HepG2 (cell line): ENCODE results near the gene NME7.

Source experiments
- CTCF ChIP-seq: sonication (generic); formaldehyde crosslinking; IDR thresholded peaks from 2 replicates; pipeline ENCODE4 v1.5.0; 2020; ENCODE audit warnings: mild to moderate bottlenecking, missing genetic modification reagents, moderate library complexity
- MED1 ChIP-seq: sonication (generic); formaldehyde crosslinking; IDR thresholded peaks from 2 replicates; pipeline ENCODE4 v1.4.0; 2020; ENCODE audit warnings: missing genetic modification reagents
- MXI1 ChIP-seq: IDR thresholded peaks from 3 replicates; pipeline ENCODE4 v1.6.1; 2012; ENCODE audit warnings: low read depth, low read length, inconsistent platforms, borderline replicate concordance
- SNRNP70 ChIP-seq: fragments of 200-400 bp; formaldehyde crosslinking; IDR thresholded peaks from 2 replicates; pipeline ENCODE4 v1.6.1; 2017; ENCODE audit warnings: mild to moderate bottlenecking, low read depth, low read length, moderate library complexity
- SRF ChIP-seq: IDR thresholded peaks from 2 replicates; pipeline ENCODE4 v1.6.1; 2011; ENCODE audit warnings: mild to moderate bottlenecking, low read depth, low read length, moderate library complexity
- YY1 ChIP-seq: IDR thresholded peaks from 2 replicates; pipeline ENCODE4 v1.6.1; 2011; ENCODE audit warnings: low read length, low read depth, moderate library complexity, mild to moderate bottlenecking; ENCODE audit not compliant: insufficient read depth, insufficient replicate concordance
- ZNF143 ChIP-seq: sonication (generic); formaldehyde crosslinking; IDR thresholded peaks from 2 replicates; pipeline ENCODE4 v1.4.0; 2020; ENCODE audit warnings: missing genetic modification reagents
- ZNF766 ChIP-seq: sonication (generic); formaldehyde crosslinking; IDR thresholded peaks from 2 replicates; pipeline ENCODE4 v1.5.0; 2020; ENCODE audit warnings: missing genetic modification reagents, borderline replicate concordance
- ZNF781 ChIP-seq: sonication (generic); formaldehyde crosslinking; IDR thresholded peaks from 2 replicates; pipeline ENCODE4 v1.5.1; 2020; ENCODE audit warnings: borderline replicate concordance, mild to moderate bottlenecking, missing genetic modification reagents; ENCODE audit errors: not compliant biosample characterization
- TF ChIP-seq, protein P1 (sequence below): conservative IDR thresholded peaks from 2 replicates; pipeline ENCODE4 v1.6.1; 2018; ENCODE audit warnings: missing genetic modification reagents
- TF ChIP-seq, protein P2 (sequence below): sonication (generic); formaldehyde crosslinking; IDR thresholded peaks from 2 replicates; pipeline ENCODE4 v1.8.1; 2022; ENCODE audit warnings: low read depth, mild to moderate bottlenecking, missing genetic modification reagents
- TF ChIP-seq, protein P3 (sequence below): sonication (generic); formaldehyde crosslinking; IDR thresholded peaks from 2 replicates; pipeline ENCODE4 v1.4.0; 2020; ENCODE audit warnings: mild to moderate bottlenecking, low read depth, missing genetic modification reagents
- TF ChIP-seq, protein P4 (sequence below): IDR thresholded peaks from 2 replicates; pipeline ENCODE4 v1.6.1; 2016

- TF ChIP-seq, protein P1, sequence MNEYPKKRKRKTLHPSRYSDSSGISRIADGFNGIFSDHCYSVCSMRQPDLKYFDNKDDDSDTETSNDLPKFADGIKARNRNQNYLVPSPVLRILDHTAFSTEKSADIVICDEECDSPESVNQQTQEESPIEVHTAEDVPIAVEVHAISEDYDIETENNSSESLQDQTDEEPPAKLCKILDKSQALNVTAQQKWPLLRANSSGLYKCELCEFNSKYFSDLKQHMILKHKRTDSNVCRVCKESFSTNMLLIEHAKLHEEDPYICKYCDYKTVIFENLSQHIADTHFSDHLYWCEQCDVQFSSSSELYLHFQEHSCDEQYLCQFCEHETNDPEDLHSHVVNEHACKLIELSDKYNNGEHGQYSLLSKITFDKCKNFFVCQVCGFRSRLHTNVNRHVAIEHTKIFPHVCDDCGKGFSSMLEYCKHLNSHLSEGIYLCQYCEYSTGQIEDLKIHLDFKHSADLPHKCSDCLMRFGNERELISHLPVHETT (CRISPR knock-in tag), result no peak
- TF ChIP-seq ZNF766 (CRISPR knock-in tag) (no peak), CTCF (CRISPR knock-in tag) (no peak), MXI1 (no peak), ZNF781 (CRISPR knock-in tag) (no peak), SNRNP70 (no peak), SRF (no peak), ZNF143 (CRISPR knock-in tag) (no peak), MED1 (no peak), YY1 (no peak)
- TF ChIP-seq, protein P2, sequence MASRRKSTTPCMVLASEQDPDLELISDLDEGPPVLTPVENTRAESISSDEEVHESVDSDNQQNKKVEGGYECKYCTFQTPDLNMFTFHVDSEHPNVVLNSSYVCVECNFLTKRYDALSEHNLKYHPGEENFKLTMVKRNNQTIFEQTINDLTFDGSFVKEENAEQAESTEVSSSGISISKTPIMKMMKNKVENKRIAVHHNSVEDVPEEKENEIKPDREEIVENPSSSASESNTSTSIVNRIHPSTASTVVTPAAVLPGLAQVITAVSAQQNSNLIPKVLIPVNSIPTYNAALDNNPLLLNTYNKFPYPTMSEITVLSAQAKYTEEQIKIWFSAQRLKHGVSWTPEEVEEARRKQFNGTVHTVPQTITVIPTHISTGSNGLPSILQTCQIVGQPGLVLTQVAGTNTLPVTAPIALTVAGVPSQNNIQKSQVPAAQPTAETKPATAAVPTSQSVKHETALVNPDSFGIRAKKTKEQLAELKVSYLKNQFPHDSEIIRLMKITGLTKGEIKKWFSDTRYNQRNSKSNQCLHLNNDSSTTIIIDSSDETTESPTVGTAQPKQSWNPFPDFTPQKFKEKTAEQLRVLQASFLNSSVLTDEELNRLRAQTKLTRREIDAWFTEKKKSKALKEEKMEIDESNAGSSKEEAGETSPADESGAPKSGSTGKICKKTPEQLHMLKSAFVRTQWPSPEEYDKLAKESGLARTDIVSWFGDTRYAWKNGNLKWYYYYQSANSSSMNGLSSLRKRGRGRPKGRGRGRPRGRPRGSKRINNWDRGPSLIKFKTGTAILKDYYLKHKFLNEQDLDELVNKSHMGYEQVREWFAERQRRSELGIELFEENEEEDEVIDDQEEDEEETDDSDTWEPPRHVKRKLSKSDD (CRISPR knock-in tag), result no peak
- TF ChIP-seq, protein P3, sequence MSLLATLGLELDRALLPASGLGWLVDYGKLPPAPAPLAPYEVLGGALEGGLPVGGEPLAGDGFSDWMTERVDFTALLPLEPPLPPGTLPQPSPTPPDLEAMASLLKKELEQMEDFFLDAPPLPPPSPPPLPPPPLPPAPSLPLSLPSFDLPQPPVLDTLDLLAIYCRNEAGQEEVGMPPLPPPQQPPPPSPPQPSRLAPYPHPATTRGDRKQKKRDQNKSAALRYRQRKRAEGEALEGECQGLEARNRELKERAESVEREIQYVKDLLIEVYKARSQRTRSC (CRISPR knock-in tag), result no peak
- TF ChIP-seq, protein P4, sequence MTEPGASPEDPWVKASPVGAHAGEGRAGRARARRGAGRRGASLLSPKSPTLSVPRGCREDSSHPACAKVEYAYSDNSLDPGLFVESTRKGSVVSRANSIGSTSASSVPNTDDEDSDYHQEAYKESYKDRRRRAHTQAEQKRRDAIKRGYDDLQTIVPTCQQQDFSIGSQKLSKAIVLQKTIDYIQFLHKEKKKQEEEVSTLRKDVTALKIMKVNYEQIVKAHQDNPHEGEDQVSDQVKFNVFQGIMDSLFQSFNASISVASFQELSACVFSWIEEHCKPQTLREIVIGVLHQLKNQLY (CRISPR knock-in tag), result no peak
These were observed 269.2 kb downstream of the NME7 start for GRCh38 chr1:169098380-169098779.
